Colonic mucosa (tissue), 4 donors: ENCODE measurements around the gene SHC3. TPM values are rescaled to one million over a fixed set of nuclear protein-coding genes. Genes with fewer than 3 reads are reported as not detected.

Source experiments
- DNase-seq: peaks from one replicate; pipeline ENCODE4 v3.0.0-alpha.2; 2020
- H3K27ac ChIP-seq: fragments of 200-600 bp; one replicate; pipeline ENCODE4 v1.8.0; 2021
- H3K27me3 ChIP-seq: fragments of 200-600 bp; one replicate; pipeline ENCODE4 v1.8.0; 2021
- H3K36me3 ChIP-seq: fragments of 200-600 bp; one replicate; pipeline ENCODE4 v1.8.0; 2021
- H3K4me1 ChIP-seq: fragments of 200-600 bp; one replicate; pipeline ENCODE4 v1.8.0; 2021; ENCODE audit warnings: mild to moderate bottlenecking
- H3K4me3 ChIP-seq: fragments of 200-600 bp; one replicate; pipeline ENCODE4 v1.8.0; 2021
- H3K9ac ChIP-seq, 2 donors: one replicate each; pipeline ENCODE4 v1.7.0; 2013; ENCODE audit warnings: control low read depth in 2 of 2, low read depth in 2 of 2, low read length in 2 of 2
- H3K9me3 ChIP-seq: fragments of 200-600 bp; one replicate; pipeline ENCODE4 v1.8.0; 2021
- CTCF ChIP-seq: fragments of 200-600 bp; IDR thresholded peaks from one replicate; pipeline ENCODE4 v1.8.0; 2022; ENCODE audit warnings: antibody characterized with exemption, mild to moderate bottlenecking
- intact Hi-C: fragments of 100-400 bp; cut with DNase I; formaldehyde crosslinking; loops from one replicate; pipeline ENCODE4 v1.14.1; 2022
- total RNA-seq, 2 donors: library from RNA; stranded (reverse); fragmentation: NEBNext Ultra II Directional in 1 of 2; extraction: Animal tissue kit (Norgen Biotek cat#: 25700) in 1 of 2; gene quantifications; one replicate each; pipeline ENCODE4 v1.2.1, GENCODE V29; 2021
- donor health status: healthy.
- donor health status: DM: no; HTN: no; CAD: no.
- donor health status: DM: no; HTN: no; CAD: no.

SHC3 gene
- total RNA-seq, 2 donors from 2014 or later = 0.32 to 0.58 TPM

- no peak overlapping the region for H3K9ac ChIP-seq
- H3K36me3 ChIP-seq = no peaks in the 10 kb centered on the region
- H3K4me1 ChIP-seq = no peaks in the 10 kb centered on the region
- no peaks in the 10 kb centered on the region for H3K9me3 ChIP-seq
- H3K4me3 ChIP-seq = no peak overlapping the region
- no peak overlapping the region for H3K27ac ChIP-seq
- intact Hi-C loops = no loop called here
- H3K27me3 ChIP-seq = no peaks in the 10 kb centered on the region
- no peak for TF ChIP-seq CTCF
- no peak for DNase-seq
Measured at GRCh38 chr9:89039664-89040063, 139.0 kb downstream of the SHC3 start.

GRCh38 chr9:89039104-89039465, 139.5 kb downstream of the SHC3 start:
- intact Hi-C loops = no loop called here
- Histone ChIP-seq H3K36me3 (no peaks in the 10 kb centered on the region), H3K9me3 (no peaks in the 10 kb centered on the region), H3K4me1 (no peaks in the 10 kb centered on the region), H3K27me3 (no peaks in the 10 kb centered on the region), H3K27ac (no peak overlapping the region), H3K9ac (no peak overlapping the region), H3K4me3 (no peak overlapping the region)
- TF ChIP-seq CTCF = no peak
- no peak for DNase-seq

GRCh38 chr9:89038382-89039103, 140.1 kb downstream of the SHC3 start:
- H3K4me3 ChIP-seq = no peak overlapping the region
- no peak overlapping the region for H3K9ac ChIP-seq
- no peaks in the 10 kb centered on the region for H3K36me3 ChIP-seq
- no peaks in the 10 kb centered on the region for H3K27me3 ChIP-seq
- TF ChIP-seq CTCF = no peak
- intact Hi-C loops = no loop called here
- peak; percentile 31 for DNase-seq
- no peak overlapping the region for H3K27ac ChIP-seq
- H3K9me3 ChIP-seq = no peaks in the 10 kb centered on the region
- no peaks in the 10 kb centered on the region for H3K4me1 ChIP-seq

- no peak overlapping the region for H3K9ac ChIP-seq
- intact Hi-C loops = no loop called here
- H3K4me1 ChIP-seq = no peaks in the 10 kb centered on the region
- H3K9me3 ChIP-seq = no peaks in the 10 kb centered on the region
- no peak overlapping the region for H3K4me3 ChIP-seq
- TF ChIP-seq CTCF = no peak
- no peaks in the 10 kb centered on the region for H3K36me3 ChIP-seq
- no peak overlapping the region for H3K27ac ChIP-seq
- H3K27me3 ChIP-seq = no peaks in the 10 kb centered on the region
- DNase-seq = no peak
Measured at GRCh38 chr9:89037891-89038290, 140.7 kb downstream of the SHC3 start.

GRCh38 chr9:89037346-89037745, 141.3 kb downstream of the SHC3 start:
- Histone ChIP-seq H3K9ac (no peak overlapping the region), H3K27me3 (no peaks in the 10 kb centered on the region), H3K36me3 (no peaks in the 10 kb centered on the region), H3K27ac (no peak overlapping the region), H3K9me3 (no peaks in the 10 kb centered on the region), H3K4me3 (no peak overlapping the region), H3K4me1 (no peaks in the 10 kb centered on the region)
- DNase-seq = no peak
- TF ChIP-seq CTCF = no peak
- intact Hi-C loops = no loop called here
